Glomerular visceral epithelial cell (primary cell): ENCODE measurements around the gene ZCWPW1.
"Not testable (repeated sequence)": the region's sequence is repeated elsewhere in the genome, so short reads cannot be mapped to it uniquely, and the experiment has no call there.

Experiments used
- DNase-seq: peaks from one replicate; pipeline ENCODE4 v3.0.0-alpha.2; 2016; ENCODE audit errors: extremely low spot score

The ZCWPW1 gene

GRCh38 chr7:100373261-100373831, 55.2 kb downstream of the ZCWPW1 start, which contains the start of gene PILRA:
PILRA (plus strand) TSS chr7:100373487; CDS start chr7:100373657, 170 bp downstream.
- no peak for DNase-seq

GRCh38 chr7:100372694-100373093, 55.8 kb downstream of the ZCWPW1 start:
- DNase-seq = no peak

GRCh38 chr7:100372256-100372655, 56.2 kb downstream of the ZCWPW1 start:
- no peak for DNase-seq

GRCh38 chr7:100371561-100372171, 56.8 kb downstream of the ZCWPW1 start:
- no peak for DNase-seq

GRCh38 chr7:100370746-100371145, 57.8 kb downstream of the ZCWPW1 start:
- DNase-seq = no peak

GRCh38 chr7:100370303-100370702, 58.2 kb downstream of the ZCWPW1 start:
- no peak for DNase-seq

- no peak for DNase-seq
These were observed 59.4 kb downstream of the ZCWPW1 start for GRCh38 chr7:100369105-100369504.

- DNase-seq = no peak
These were observed 60.6 kb downstream of the ZCWPW1 start for GRCh38 chr7:100367676-100368613.

- no peak for DNase-seq
These were observed 61.3 kb downstream of the ZCWPW1 start for GRCh38 chr7:100367251-100367620.

- no peak for DNase-seq
These were observed 61.9 kb downstream of the ZCWPW1 start for GRCh38 chr7:100366411-100367250.

GRCh38 chr7:100365998-100366367, 62.5 kb downstream of the ZCWPW1 start:
- DNase-seq = not testable (repeated sequence)

- DNase-seq = no peak
These were observed 64.0 kb downstream of the ZCWPW1 start for GRCh38 chr7:100364480-100364879.

- not testable (repeated sequence) for DNase-seq
These were observed 64.7 kb downstream of the ZCWPW1 start for GRCh38 chr7:100363797-100364196.

GRCh38 chr7:100363098-100363497, 65.4 kb downstream of the ZCWPW1 start:
- no peak for DNase-seq

- no peak for DNase-seq
These were observed 68.2 kb downstream of the ZCWPW1 start for GRCh38 chr7:100360135-100360854.

- no peak for DNase-seq
These were observed 69.7 kb downstream of the ZCWPW1 start for GRCh38 chr7:100358857-100359212.

- no peak for DNase-seq
These were observed 70.3 kb downstream of the ZCWPW1 start, which contains the start of gene PILRB for GRCh38 chr7:100358027-100358856. PILRB (plus strand) TSS chr7:100358117; CDS start chr7:100358303, 186 bp downstream.

- no peak for DNase-seq
These were observed 71.4 kb downstream of the ZCWPW1 start for GRCh38 chr7:100357131-100357561.

- DNase-seq = no peak
These were observed 72.0 kb downstream of the ZCWPW1 start for GRCh38 chr7:100356416-100357068.
